Tibial nerve (tissue), 4 donors: ENCODE data around the gene KRTAP10-3. TPM values are rescaled to one million over a fixed set of nuclear protein-coding genes. Genes with fewer than 3 reads are reported as not detected.

Source experiments
- DNase-seq, 2 donors: peaks; one replicate each; pipeline ENCODE4 v3.0.0-alpha.2; 2019; ENCODE audit warnings: low spot score in 2 of 2
- H3K27ac ChIP-seq, 4 donors: fragments of 200-600 bp; sonication (generic) in 3 of 4; one replicate each; pipeline ENCODE4 v1.5.1; 2017 to 2019; ENCODE audit warnings: mild to moderate bottlenecking in 1 of 4
- H3K27me3 ChIP-seq, 2 donors: fragments of 200-600 bp; sonication (generic) in 1 of 2; one replicate each; pipeline versions ENCODE4 v1.5.1 to v1.6.0; 2017 to 2019
- H3K36me3 ChIP-seq, 3 donors: fragments of 200-600 bp; sonication (generic); one replicate each; pipeline ENCODE4 v1.5.1; 2018 to 2019
- H3K4me1 ChIP-seq, 4 donors: fragments of 200-600 bp; sonication (generic) in 3 of 4; one replicate each; pipeline ENCODE4 v1.5.1; 2017 to 2019
- H3K4me3 ChIP-seq, 4 donors: fragments of 200-600 bp; sonication (generic) in 3 of 4; one replicate each; pipeline ENCODE4 v1.5.1; 2017 to 2019; ENCODE audit warnings: mild to moderate bottlenecking in 1 of 4, moderate library complexity in 1 of 4
- H3K9me3 ChIP-seq, 4 donors: fragments of 200-600 bp; sonication (generic) in 3 of 4; one replicate each; pipeline ENCODE4 v1.5.1; 2017 to 2019
- CTCF ChIP-seq, 5 experiments: fragments of 200-600 bp in 3 of 5; fragments of 450-650 bp in 2 of 5; sonication (generic) in 3 of 5; IDR thresholded peaks; one replicate each; pipeline ENCODE4 v1.5.1; 2016 to 2019; ENCODE audit warnings: antibody characterized with exemption in 5 of 5, mild to moderate bottlenecking in 3 of 5, moderate library complexity in 2 of 5
- EP300 ChIP-seq, 2 donors: sonication (generic); formaldehyde crosslinking; IDR thresholded peaks; one replicate each; pipeline ENCODE4 v1.6.1; 2017; ENCODE audit warnings: antibody characterized with exemption in 2 of 2, mild to moderate bottlenecking in 1 of 2
- POLR2A ChIP-seq, 2 donors: fragments of 450-650 bp; IDR thresholded peaks; one replicate each; pipeline ENCODE4 v1.6.1; 2017; ENCODE audit warnings: antibody characterized with exemption in 2 of 2, mild to moderate bottlenecking in 2 of 2, moderate library complexity in 2 of 2
- WGBS, 2 donors: methylation state at CpG; one replicate each; pipeline ENCODE4 v1.1.5; 2018; 5-methylcytosine and 5-hydroxymethylcytosine counted together
- total RNA-seq, 4 donors: library from RNA; depleted of rRNA; stranded (reverse); fragments of >200 nt; gene quantifications; one replicate each; pipeline ENCODE4 v1.1.0, GENCODE V29; 2016

The KRTAP10-3 gene, protein sequence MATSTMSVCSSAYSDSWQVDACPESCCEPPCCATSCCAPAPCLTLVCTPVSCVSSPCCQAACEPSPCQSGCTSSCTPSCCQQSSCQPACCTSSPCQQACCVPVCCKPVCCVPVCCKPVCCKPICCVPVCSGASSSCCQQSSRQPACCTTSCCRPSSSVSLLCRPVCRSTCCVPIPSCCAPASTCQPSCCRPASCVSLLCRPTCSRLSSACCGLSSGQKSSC
- not detected for total RNA-seq

- no peaks in the 10 kb centered on the region for H3K4me1 ChIP-seq
- H3K36me3 ChIP-seq: no peaks in the 10 kb centered on the region
- no peaks in the 10 kb centered on the region for H3K27me3 ChIP-seq
- peaks cover 0 to 33% (median 0%) of the 10 kb centered on the region in 4 donors for H3K9me3 ChIP-seq
- DNase-seq: no peak
- 56 to 61% methylated on average over 5 of the region's 5 CpGs for WGBS, 2 donors
- no peak within 1 kb of the TSS for H3K4me3 ChIP-seq
- no peak within 1 kb of the TSS for H3K27ac ChIP-seq
- TF ChIP-seq CTCF (IDR thresholded peaks at IDR 0.05) (no peak), POLR2A (IDR thresholded peaks at IDR 0.05) (no peak), EP300 (IDR thresholded peaks at IDR 0.05) (no peak)
Observed at GRCh38 chr21:44558695-44559094, at the start of gene KRTAP10-3. Gene KRTAP10-3 (minus strand): TSS chr21:44558795. CDS start chr21:44558715, 80 bp downstream.

GRCh38 chr21:44606495-44606894 lies 47.9 kb upstream of the KRTAP10-3 start:
- H3K4me3 ChIP-seq: no peak overlapping the region
- TF ChIP-seq POLR2A (IDR thresholded peaks at IDR 0.05) (no peak), CTCF (IDR thresholded peaks at IDR 0.05) (no peak), EP300 (IDR thresholded peaks at IDR 0.05) (no peak)
- H3K9me3 ChIP-seq: peaks cover 0 to 44% (median 0%) of the 10 kb centered on the region in 4 donors
- H3K36me3 ChIP-seq: no peaks in the 10 kb centered on the region
- no peaks in the 10 kb centered on the region for H3K27me3 ChIP-seq
- H3K27ac ChIP-seq: no peak overlapping the region
- H3K4me1 ChIP-seq: no peaks in the 10 kb centered on the region
- 73 to 86% methylated on average over 4 of the region's 4 CpGs for WGBS, 2 donors
- no peak for DNase-seq

DNA sequence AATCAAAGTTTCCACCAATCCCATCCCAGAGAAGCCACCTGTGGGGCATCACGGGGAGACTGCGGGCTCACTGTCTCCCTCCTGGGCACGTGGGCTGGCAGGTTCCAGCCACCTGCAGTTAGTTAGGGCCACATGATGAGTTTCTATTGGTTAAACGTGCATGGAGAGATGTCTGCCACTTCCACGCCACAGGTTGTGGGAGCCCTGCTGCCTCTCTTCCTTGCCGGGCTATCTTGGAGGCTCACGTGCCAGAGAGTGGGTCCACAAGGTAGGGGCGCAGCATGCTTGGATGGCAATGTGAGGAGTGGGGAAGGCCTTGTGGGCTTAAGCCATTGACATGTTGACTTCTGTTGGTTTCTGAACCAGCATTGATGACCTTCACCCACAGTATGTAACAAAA lies 45.3 kb upstream of the KRTAP10-3 start:
- no peak for DNase-seq
- Histone ChIP-seq H3K9me3 (peaks cover 0 to 22% (median 0%) of the 10 kb centered on the region in 4 donors), H3K27me3 (no peaks in the 10 kb centered on the region), H3K27ac (no peak overlapping the region), H3K4me1 (no peaks in the 10 kb centered on the region), H3K4me3 (no peak overlapping the region), H3K36me3 (no peaks in the 10 kb centered on the region)
- TF ChIP-seq POLR2A (IDR thresholded peaks at IDR 0.05) (no peak), EP300 (IDR thresholded peaks at IDR 0.05) (no peak), CTCF (IDR thresholded peaks at IDR 0.05) (no peak)
- WGBS, 2 donors: 81 to 88% methylated on average over 8 of the region's 8 CpGs

GRCh38 chr21:44603109-44603875 lies 44.7 kb upstream of the KRTAP10-3 start:
- Histone ChIP-seq H3K4me3 (no peak overlapping the region), H3K9me3 (peaks cover 0 to 24% (median 0%) of the 10 kb centered on the region in 4 donors), H3K27ac (no peak overlapping the region), H3K27me3 (no peaks in the 10 kb centered on the region), H3K36me3 (no peaks in the 10 kb centered on the region), H3K4me1 (no peaks in the 10 kb centered on the region)
- no peak for DNase-seq
- 51 to 58% methylated on average over 12 to 14 of the region's 17 CpGs for WGBS, 2 donors
- no peak for TF ChIP-seq POLR2A (IDR thresholded peaks at IDR 0.05)
- no peak for TF ChIP-seq CTCF (IDR thresholded peaks at IDR 0.05)
- TF ChIP-seq EP300 (IDR thresholded peaks at IDR 0.05): no peak

DNA sequence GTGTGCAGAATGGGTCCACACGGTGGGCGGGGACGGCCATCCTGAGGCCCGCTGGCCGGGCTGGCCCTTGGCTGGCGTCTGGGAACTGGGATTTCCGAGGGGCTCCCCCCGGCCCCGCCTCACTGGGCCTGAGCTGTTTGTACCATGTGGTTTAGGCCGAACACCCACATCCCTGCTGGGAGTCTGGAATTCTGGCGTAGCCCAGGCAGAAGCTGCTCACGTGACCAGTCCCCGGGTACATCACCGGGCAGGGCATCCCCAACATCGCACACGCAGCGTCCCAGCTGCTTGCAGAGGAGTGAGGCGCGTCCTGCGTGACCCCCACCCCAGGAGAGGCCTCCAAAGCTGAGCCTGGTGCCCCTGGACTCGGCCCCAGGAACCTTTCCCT lies 43.9 kb upstream of the KRTAP10-3 start:
- H3K4me1 ChIP-seq: no peaks in the 10 kb centered on the region
- no peak for DNase-seq
- no peak overlapping the region for H3K27ac ChIP-seq
- no peaks in the 10 kb centered on the region for H3K36me3 ChIP-seq
- 46 to 51% methylated on average over 3 to 16 of the region's 21 CpGs for WGBS, 2 donors
- TF ChIP-seq CTCF (IDR thresholded peaks at IDR 0.05): no peak
- no peak for TF ChIP-seq EP300 (IDR thresholded peaks at IDR 0.05)
- no peak for TF ChIP-seq POLR2A (IDR thresholded peaks at IDR 0.05)
- no peak overlapping the region for H3K4me3 ChIP-seq
- H3K27me3 ChIP-seq: no peaks in the 10 kb centered on the region
- peaks cover 0 to 24% (median 0%) of the 10 kb centered on the region in 4 donors for H3K9me3 ChIP-seq
